H1 (cell line): Measurements from ENCODE around the gene EPHB6. TPM values are rescaled to one million over a fixed set of nuclear protein-coding genes. Genes with fewer than 3 reads are reported as not detected.

Source experiments
- CTCF ChIA-PET: fragments of 300-600 bp; sonication (Branson Sonifier 250); formaldehyde crosslinking; loops from one replicate; lab custom pipeline; 2021; ENCODE audit not compliant: partially characterized antibody; lab: Charles Lee
- POLR2A ChIA-PET: fragments of 300-600 bp; sonication (Branson Sonifier 250); formaldehyde crosslinking; loops from one replicate; lab custom pipeline; 2021; ENCODE audit warnings: inconsistent platforms; ENCODE audit not compliant: partially characterized antibody; lab: Charles Lee
- DNase-seq, 2 experiments: peaks; one replicate each; pipeline versions ENCODE4 v3.0.0 to v3.0.0-alpha.2; 2010 to 2022; ENCODE audit warnings: low spot score in 2 of 2, low read depth in 1 of 2, mixed read lengths in 1 of 2
- FAIRE-seq: peaks from 2 replicates; lab custom pipeline; 2011; peaks lifted over from hg19 to GRCh38; lab: Jason Lieb, UNC
- H2AFZ ChIP-seq: 2 replicates; pipeline ENCODE4 v1.8.1; 2012; ENCODE audit warnings: low read length, inconsistent platforms
- H2AK5ac ChIP-seq: 2 replicates; pipeline ENCODE4 v1.6.1; 2013; ENCODE audit warnings: low read depth, low read length
- H2BK120ac ChIP-seq: replicated peaks from 2 replicates; pipeline ENCODE3; 2013; ENCODE audit warnings: low read depth, low read length, inconsistent platforms
- H2BK12ac ChIP-seq: 2 replicates; pipeline ENCODE4 v1.6.1; 2013; ENCODE audit warnings: low read depth, low read length
- H2BK15ac ChIP-seq: 2 replicates; pipeline ENCODE4 v1.6.1; 2013; ENCODE audit warnings: low read length
- H2BK20ac ChIP-seq: 2 replicates; pipeline ENCODE4 v1.6.1; 2013; ENCODE audit warnings: low read length
- H2BK5ac ChIP-seq: 2 replicates; pipeline ENCODE4 v1.6.1; 2013; ENCODE audit warnings: low read depth, low read length
- H3K14ac ChIP-seq: 2 replicates; pipeline ENCODE4 v1.6.1; 2013; ENCODE audit warnings: inconsistent platforms; ENCODE audit not compliant: insufficient read length
- H3K18ac ChIP-seq: 2 replicates; pipeline ENCODE4 v1.6.1; 2013; ENCODE audit warnings: low read length; ENCODE audit errors: extremely low read depth
- H3K23ac ChIP-seq: 2 replicates; pipeline ENCODE4 v1.6.1; 2013; ENCODE audit warnings: inconsistent platforms; ENCODE audit not compliant: insufficient read length
- H3K23me2 ChIP-seq: 2 replicates; pipeline ENCODE4 v1.6.1; 2013; ENCODE audit warnings: low read depth, low read length
- H3K27ac ChIP-seq: 2 replicates; pipeline ENCODE4 v1.6.1; 2011; ENCODE audit warnings: low read depth, low read length, inconsistent platforms
- H3K27me3 ChIP-seq, 4 experiments: replicated peaks in 1 of 4; 1 replicate in 1 of 4; 2 replicates in 3 of 4; pipeline versions ENCODE4 v1.6.1 to v1.8.1; 2011 to 2013; ENCODE audit warnings: low read length in 3 of 4, mild to moderate bottlenecking in 3 of 4, inconsistent platforms in 2 of 4, mixed read lengths in 2 of 4, moderate library complexity in 1 of 4; ENCODE audit not compliant: control insufficient read depth in 3 of 4, insufficient read depth in 3 of 4; ENCODE audit errors: extremely low read depth in 1 of 4
- H3K36me3 ChIP-seq, 4 experiments: 2 replicates each; pipeline versions ENCODE4 v1.6.1 to v1.8.1; 2011 to 2013; ENCODE audit warnings: mild to moderate bottlenecking in 4 of 4, low read length in 3 of 4, moderate library complexity in 2 of 4, control low read depth in 1 of 4, inconsistent platforms in 1 of 4; ENCODE audit not compliant: insufficient read depth in 4 of 4, control insufficient read depth in 2 of 4
- H3K4ac ChIP-seq: replicated peaks from 2 replicates; pipeline ENCODE3; 2013; ENCODE audit warnings: low read length, low read depth, mixed read lengths, inconsistent platforms; ENCODE audit not compliant: insufficient read length
- H3K4me1 ChIP-seq, 4 experiments: replicated peaks in 1 of 4; 1 replicate in 1 of 4; 2 replicates in 3 of 4; pipeline versions ENCODE4 v1.6.1 to v1.8.1; 2011 to 2013; ENCODE audit warnings: low read length in 3 of 4, inconsistent platforms in 2 of 4, mixed read lengths in 1 of 4; ENCODE audit not compliant: insufficient read depth in 4 of 4, control insufficient read depth in 3 of 4
- H3K4me2 ChIP-seq, 2 experiments: 2 replicates each; pipeline versions ENCODE4 v1.6.1 to v1.8.1; 2011 to 2013; ENCODE audit warnings: low read depth in 2 of 2, low read length in 2 of 2, control low read depth in 1 of 2, inconsistent platforms in 1 of 2, mild to moderate bottlenecking in 1 of 2; ENCODE audit not compliant: insufficient read depth in 1 of 2
- H3K4me3 ChIP-seq, 4 experiments: fragments of 200-600, 300-600 bp in 1 of 4; sonication (generic), shearing (Covaris generic), sonication (Bioruptor Twin) in 1 of 4; 2 replicates each; pipeline versions ENCODE4 v1.5.1 to v1.8.1; 2011 to 2016; ENCODE audit warnings: low read length in 4 of 4, low read depth in 3 of 4, control low read depth in 2 of 4, inconsistent platforms in 2 of 4, mild to moderate bottlenecking in 2 of 4, mixed read lengths in 1 of 4, moderate library complexity in 1 of 4; ENCODE audit not compliant: insufficient read depth in 2 of 4; ENCODE audit errors: extremely low read depth in 1 of 4
- H3K56ac ChIP-seq: replicated peaks from 2 replicates; pipeline ENCODE3; 2013; ENCODE audit warnings: low read depth, mild to moderate bottlenecking, mixed read lengths, low read length, inconsistent platforms; ENCODE audit not compliant: insufficient read length
- H3K79me1 ChIP-seq: 2 replicates; pipeline ENCODE4 v1.6.1; 2013; ENCODE audit warnings: low read depth, low read length, control low read depth
- H3K79me2 ChIP-seq, 2 experiments: 2 replicates each; pipeline versions ENCODE4 v1.6.1 to v1.8.1; 2012 to 2013; ENCODE audit warnings: low read length in 2 of 2, mild to moderate bottlenecking in 2 of 2, inconsistent platforms in 1 of 2; ENCODE audit not compliant: insufficient read depth in 2 of 2, control insufficient read depth in 1 of 2
- H3K9ac ChIP-seq, 4 experiments: replicated peaks in 1 of 4; 1 replicate in 1 of 4; 2 replicates in 3 of 4; pipeline versions ENCODE4 v1.6.1 to v1.8.1; 2011 to 2013; ENCODE audit warnings: low read depth in 3 of 4, low read length in 3 of 4, control low read depth in 2 of 4, mild to moderate bottlenecking in 2 of 4, moderate library complexity in 2 of 4, inconsistent platforms in 1 of 4; ENCODE audit errors: extremely low read depth in 1 of 4
- H3K9me3 ChIP-seq, 2 experiments: 2 replicates each; pipeline versions ENCODE4 v1.6.1 to v1.8.1; 2012 to 2013; ENCODE audit warnings: mild to moderate bottlenecking in 2 of 2, moderate library complexity in 2 of 2, control low read depth in 1 of 2, inconsistent platforms in 1 of 2, low read depth in 1 of 2, low read length in 1 of 2, mixed read lengths in 1 of 2; ENCODE audit not compliant: insufficient read depth in 2 of 2
- H4K20me1 ChIP-seq, 2 experiments: replicated peaks in 1 of 2; 2 replicates each; pipeline versions ENCODE3 to v1.8.1; 2011 to 2013; ENCODE audit warnings: inconsistent platforms in 2 of 2, low read length in 2 of 2, mild to moderate bottlenecking in 1 of 2; ENCODE audit not compliant: insufficient read depth in 2 of 2, control insufficient read depth in 1 of 2
- H4K5ac ChIP-seq: 2 replicates; pipeline ENCODE4 v1.6.1; 2013; ENCODE audit warnings: low read length, low read depth, mixed read lengths, inconsistent platforms; ENCODE audit not compliant: insufficient read length
- H4K8ac ChIP-seq: 2 replicates; pipeline ENCODE4 v1.8.0; 2013; ENCODE audit warnings: mild to moderate bottlenecking, moderate library complexity, low read length, inconsistent platforms; ENCODE audit not compliant: insufficient read depth; ENCODE audit errors: extremely low read depth
- H4K91ac ChIP-seq: replicated peaks from 2 replicates; pipeline ENCODE3; 2013; ENCODE audit warnings: low read length, mixed read lengths, inconsistent platforms; ENCODE audit not compliant: insufficient read length
- WGBS, 2 experiments: shearing (Covaris generic) in 1 of 2; methylation state at CpG; one replicate each; pipeline versions ENCODE4 v1.1.6 to v1.1.7; 2013 to 2015; ENCODE audit warnings: low lambda C conversion rate in 2 of 2, mixed read lengths in 2 of 2, inconsistent platforms in 1 of 2, low coverage in 1 of 2, missing lambda C conversion rate in 1 of 2; ENCODE audit not compliant: insufficient replicate concordance in 2 of 2, insufficient coverage in 1 of 2, insufficient read length in 1 of 2; ENCODE audit errors: extremely low coverage in 1 of 2, missing lambda C conversion rate in 1 of 2; 5-methylcytosine and 5-hydroxymethylcytosine counted together
- polyA plus RNA-seq, 7 experiments: library from polyadenylated mRNA; depleted of rRNA in 3 of 7; stranded (reverse) in 5 of 7; unstranded in 2 of 7; fragments of >200 nt in 5 of 7; fragments of 200-250 nt in 2 of 7; gene quantifications; 1 replicate in 5 of 7; 2 replicates in 1 of 7; 4 replicates in 1 of 7; pipeline versions ENCODE4 v1.2.1 to v1.2.3, GENCODE V29; 2011 to 2013; ENCODE audit warnings: missing spikeins in 2 of 7, mixed read lengths in 2 of 7
- total RNA-seq: library from RNA; stranded (reverse); fragmentation: NEBNext Ultra II Directional; extraction: Animal tissue kit (Norgen Biotek cat#: 25700); gene quantifications from 2 replicates; pipeline ENCODE4 v1.2.1, GENCODE V29; 2021

EPHB6 gene
- total and polyA plus RNA-seq, 2 of the 8 experiments (the other 6 are each of a cell fraction or from before 2014, with no cell fraction given): 19.7 TPM

DNA sequence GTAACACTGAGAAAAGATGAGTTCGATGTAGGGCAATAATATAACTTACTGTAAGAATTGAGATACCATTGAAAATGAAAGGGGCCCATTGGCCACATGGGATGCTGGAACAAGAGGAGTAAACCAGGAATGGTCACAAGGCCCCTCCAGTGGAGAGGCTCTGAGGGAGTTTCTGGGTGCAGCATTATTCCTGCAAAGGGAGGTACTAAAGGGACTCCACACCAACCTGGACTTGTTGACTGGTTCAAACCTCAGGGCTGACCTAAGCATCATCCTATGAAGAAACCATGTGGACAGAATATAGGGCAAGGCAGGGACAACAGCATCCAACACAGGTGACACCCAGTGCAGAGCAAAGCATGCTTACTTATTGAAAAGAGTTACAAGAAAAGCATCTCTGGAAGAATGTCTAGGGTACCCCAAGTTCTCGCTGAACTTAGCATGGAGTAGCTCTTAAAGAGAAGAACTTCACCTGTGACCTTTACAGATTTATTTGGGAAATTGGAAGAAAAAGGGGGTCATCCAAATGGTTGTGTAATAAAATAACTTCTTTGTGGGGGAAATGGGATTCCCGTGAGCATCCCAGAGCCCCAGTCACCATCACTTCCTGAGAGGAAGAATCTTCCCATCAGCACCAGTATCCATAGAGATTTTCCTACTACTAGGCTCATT, 49.4 kb upstream of the EPHB6 start:
- H4K20me1 ChIP-seq: no peaks in the 10 kb centered on the region
- H3K79me1 ChIP-seq: no peaks in the 10 kb centered on the region
- no peaks in the 10 kb centered on the region for H3K23me2 ChIP-seq
- no peak overlapping the region for H2AFZ ChIP-seq
- no peak overlapping the region for H3K56ac ChIP-seq
- peaks cover 0 to 4% (median under 1%) of the 10 kb centered on the region in 4 experiments; a peak in 1 of 7 replicates for H3K4me1 ChIP-seq
- H2BK15ac ChIP-seq: no peak overlapping the region
- DNase-seq (no peak), FAIRE-seq (no peak)
- H4K5ac ChIP-seq: no peak overlapping the region
- peaks cover 0 to 1% (median 0%) of the 10 kb centered on the region in 4 experiments; a peak in 3 of 7 replicates for H3K27me3 ChIP-seq
- no peak overlapping the region for H2BK5ac ChIP-seq
- no peaks in the 10 kb centered on the region for H3K9me3 ChIP-seq
- H2BK12ac ChIP-seq: no peak overlapping the region
- no peak overlapping the region for H3K9ac ChIP-seq
- no peak overlapping the region for H3K18ac ChIP-seq
- H3K27ac ChIP-seq: no peak overlapping the region
- H4K91ac ChIP-seq: no peak overlapping the region
- H3K4me2 ChIP-seq: no peak overlapping the region
- no peak overlapping the region for H4K8ac ChIP-seq
- H2AK5ac ChIP-seq: no peak overlapping the region
- no peak overlapping the region for H2BK120ac ChIP-seq
- no peak overlapping the region for H3K4ac ChIP-seq
- H3K36me3 ChIP-seq: peaks cover 0 to 15% (median 3%) of the 10 kb centered on the region in 4 experiments; a peak in 4 of 8 replicates
- no peaks in the 10 kb centered on the region; a peak in 1 of 4 replicates for H3K79me2 ChIP-seq
- CTCF ChIA-PET: interaction anchor here (1.3 to 18.9 kb wide), 2 partner anchors 14 to 61 kb away, joined by 3 to 430 read pairs; no protein-coding TSS in a partner anchor
- H2BK20ac ChIP-seq: no peak overlapping the region
- no peak overlapping the region for H3K23ac ChIP-seq
- H3K4me3 ChIP-seq: no peak overlapping the region
- H3K14ac ChIP-seq: no peak overlapping the region
- POLR2A ChIA-PET: interaction anchor here (5.7 kb wide), 1 partner anchor 8 kb away, joined by 36 read pairs; no protein-coding TSS in a partner anchor
- 85% methylated on average over 3 of the region's 3 CpGs; no CpG with 5 or more reads in 1 of the 2 experiments for WGBS, 2 experiments
